Cardiac fibroblast (primary cell): ENCODE data around the gene SPAG8.
A peak's percentile ranks its signal among the peaks of the same experiment; 100 is the strongest.

ENCODE experiments used
- DNase-seq, 2 donors: peaks; one replicate each; pipeline versions ENCODE4 v3.0.0 to v3.0.0-alpha.2; 2010; ENCODE audit warnings: low read depth in 2 of 2
- H3K4me3 ChIP-seq, 2 donors: replicated peaks in 1 of 2; 1 replicate in 1 of 2; 2 replicates in 1 of 2; pipeline ENCODE4 v1.5.1; 2011; ENCODE audit warnings: low read depth in 2 of 2, low read length in 2 of 2, mild to moderate bottlenecking in 2 of 2, moderate library complexity in 1 of 2
- CTCF ChIP-seq: IDR thresholded peaks from one replicate; pipeline ENCODE4 v1.5.1; 2011; ENCODE audit warnings: low read depth, mild to moderate bottlenecking, low read length, inconsistent platforms

The SPAG8 gene

GRCh38 chr9:35791297-35791921 lies 20.7 kb downstream of the SPAG8 start, which contains the start of gene NPR2:
Gene NPR2 (plus strand): TSS chr9:35791591. CDS start chr9:35792409, 818 bp downstream.
- peak; percentile 31 to 53 for DNase-seq
- TF ChIP-seq CTCF = no peak
- peak within 1 kb of the TSS; percentile 55 to 59 for H3K4me3 ChIP-seq

- peak; percentile 86 for TF ChIP-seq CTCF
- DNase-seq = peak; percentile 91 to 93
- H3K4me3 ChIP-seq = no peak overlapping the region
Measured at GRCh38 chr9:35790385-35791296, 21.4 kb downstream of the SPAG8 start.

GRCh38 chr9:35790025-35790384 lies 22.1 kb downstream of the SPAG8 start:
- DNase-seq = no peak
- no peak for TF ChIP-seq CTCF
- no peak overlapping the region for H3K4me3 ChIP-seq

- no peak for TF ChIP-seq CTCF
- DNase-seq = no peak
- H3K4me3 ChIP-seq = no peak overlapping the region
Measured at GRCh38 chr9:35789541-35789940, 22.5 kb downstream of the SPAG8 start.

- no peak for DNase-seq
- H3K4me3 ChIP-seq = no peak overlapping the region
- TF ChIP-seq CTCF = no peak
Measured at GRCh38 chr9:35783418-35783817, 28.6 kb downstream of the SPAG8 start.

- DNase-seq = no peak
- H3K4me3 ChIP-seq = no peak overlapping the region
- no peak for TF ChIP-seq CTCF
Measured at GRCh38 chr9:35781066-35781465, 31.0 kb downstream of the SPAG8 start.
